ENCODE results near the gene TESMIN.

The TESMIN gene

GRCh38 chr11:68770781-68771180, 19.5 kb upstream of the TESMIN start:
- Mint-ChIP-seq H3K9me3 (no peaks in the 10 kb centered on the region), H3K36me3 (ENCODE audit: low read depth) (peaks cover 5% of the 10 kb centered on the region), H3K4me3 (no peak overlapping the region), H3K27ac (no peak overlapping the region), H3K27me3 (ENCODE audit: low read depth) (no peaks in the 10 kb centered on the region), H3K4me1 (ENCODE audit: low read depth) (no peaks in the 10 kb centered on the region)

- Mint-ChIP-seq H3K27ac (no peak overlapping the region), H3K36me3 (ENCODE audit: low read depth) (no peaks in the 10 kb centered on the region), H3K27me3 (ENCODE audit: low read depth) (no peaks in the 10 kb centered on the region)
Observed at GRCh38 chr11:68767672-68768071, 16.4 kb upstream of the TESMIN start.

GRCh38 chr11:68766786-68767185, 15.5 kb upstream of the TESMIN start:
- H3K36me3 Mint-ChIP-seq (ENCODE audit: low read depth): no peaks in the 10 kb centered on the region
- no peaks in the 10 kb centered on the region for H3K27me3 Mint-ChIP-seq (ENCODE audit: low read depth)
- H3K4me3 Mint-ChIP-seq: no peak overlapping the region
- H3K27ac Mint-ChIP-seq: no peak overlapping the region
- H3K9me3 Mint-ChIP-seq: no peaks in the 10 kb centered on the region
- H3K4me1 Mint-ChIP-seq (ENCODE audit: low read depth): peaks cover 3% of the 10 kb centered on the region

More at GRCh38 chr11:68767672-68768071, 16.4 kb upstream of the TESMIN start:
- Mint-ChIP-seq H3K4me3 (no peak overlapping the region), H3K9me3 (no peaks in the 10 kb centered on the region), H3K4me1 (ENCODE audit: low read depth) (peaks cover 3% of the 10 kb centered on the region)

- peaks cover 5% of the 10 kb centered on the region for H3K36me3 Mint-ChIP-seq (ENCODE audit: low read depth)
- no peaks in the 10 kb centered on the region for H3K9me3 Mint-ChIP-seq
- H3K4me1 Mint-ChIP-seq (ENCODE audit: low read depth): peaks cover 3% of the 10 kb centered on the region
- H3K27ac Mint-ChIP-seq: no peak overlapping the region
- H3K27me3 Mint-ChIP-seq (ENCODE audit: low read depth): no peaks in the 10 kb centered on the region
- H3K4me3 Mint-ChIP-seq: no peak overlapping the region
Observed at GRCh38 chr11:68764746-68765145, 13.4 kb upstream of the TESMIN start.

GRCh38 chr11:68763926-68764657, 12.8 kb upstream of the TESMIN start:
- Mint-ChIP-seq H3K27me3 (ENCODE audit: low read depth) (no peaks in the 10 kb centered on the region), H3K36me3 (ENCODE audit: low read depth) (peaks cover 5% of the 10 kb centered on the region), H3K27ac (no peak overlapping the region), H3K9me3 (no peaks in the 10 kb centered on the region), H3K4me3 (no peak overlapping the region), H3K4me1 (ENCODE audit: low read depth) (peaks cover 3% of the 10 kb centered on the region)

GRCh38 chr11:68763181-68763721, 11.9 kb upstream of the TESMIN start:
- Mint-ChIP-seq H3K27ac (no peak overlapping the region), H3K36me3 (ENCODE audit: low read depth) (peaks cover 5% of the 10 kb centered on the region), H3K27me3 (ENCODE audit: low read depth) (no peaks in the 10 kb centered on the region), H3K4me3 (no peak overlapping the region), H3K4me1 (ENCODE audit: low read depth) (peaks cover 3% of the 10 kb centered on the region), H3K9me3 (no peaks in the 10 kb centered on the region)

- no peak overlapping the region for H3K27ac Mint-ChIP-seq
- no peak overlapping the region for H3K4me3 Mint-ChIP-seq
- no peaks in the 10 kb centered on the region for H3K9me3 Mint-ChIP-seq
Observed at GRCh38 chr11:68762481-68762880, 11.2 kb upstream of the TESMIN start.

GRCh38 chr11:68761801-68762200, 10.5 kb upstream of the TESMIN start:
- Mint-ChIP-seq H3K27me3 (ENCODE audit: low read depth) (no peaks in the 10 kb centered on the region), H3K36me3 (ENCODE audit: low read depth) (peaks cover 10% of the 10 kb centered on the region), H3K9me3 (no peaks in the 10 kb centered on the region), H3K4me1 (ENCODE audit: low read depth) (peaks cover 3% of the 10 kb centered on the region), H3K27ac (no peak overlapping the region), H3K4me3 (no peak overlapping the region)

More at GRCh38 chr11:68762481-68762880, 11.2 kb upstream of the TESMIN start:
- Mint-ChIP-seq H3K27me3 (ENCODE audit: low read depth) (no peaks in the 10 kb centered on the region), H3K4me1 (ENCODE audit: low read depth) (peaks cover 3% of the 10 kb centered on the region), H3K36me3 (ENCODE audit: low read depth) (peaks cover 5% of the 10 kb centered on the region)

GRCh38 chr11:68759991-68760390, 8.7 kb upstream of the TESMIN start:
- Mint-ChIP-seq H3K4me3 (no peak overlapping the region), H3K9me3 (no peaks in the 10 kb centered on the region), H3K4me1 (ENCODE audit: low read depth) (peaks cover 3% of the 10 kb centered on the region), H3K36me3 (ENCODE audit: low read depth) (peaks cover 14% of the 10 kb centered on the region), H3K27ac (no peak overlapping the region), H3K27me3 (ENCODE audit: low read depth) (no peaks in the 10 kb centered on the region)

GRCh38 chr11:68757711-68758110, 6.4 kb upstream of the TESMIN start:
- H3K27ac Mint-ChIP-seq: no peak overlapping the region
- H3K36me3 Mint-ChIP-seq (ENCODE audit: low read depth): peaks cover 16% of the 10 kb centered on the region
- no peaks in the 10 kb centered on the region for H3K27me3 Mint-ChIP-seq (ENCODE audit: low read depth)
- H3K4me3 Mint-ChIP-seq: no peak overlapping the region
- no peaks in the 10 kb centered on the region for H3K9me3 Mint-ChIP-seq
- no peaks in the 10 kb centered on the region for H3K4me1 Mint-ChIP-seq (ENCODE audit: low read depth)

GRCh38 chr11:68756171-68756766, 4.9 kb upstream of the TESMIN start:
- H3K9me3 Mint-ChIP-seq: no peaks in the 10 kb centered on the region
- H3K27me3 Mint-ChIP-seq (ENCODE audit: low read depth): no peaks in the 10 kb centered on the region
- H3K4me3 Mint-ChIP-seq: no peak overlapping the region
- H3K27ac Mint-ChIP-seq: no peak overlapping the region
- peaks cover 13% of the 10 kb centered on the region for H3K36me3 Mint-ChIP-seq (ENCODE audit: low read depth)
- H3K4me1 Mint-ChIP-seq (ENCODE audit: low read depth): peaks cover 4% of the 10 kb centered on the region

GRCh38 chr11:68753300-68753699, 2.0 kb upstream of the TESMIN start:
- Mint-ChIP-seq H3K27me3 (ENCODE audit: low read depth) (peaks cover 5% of the 10 kb centered on the region), H3K4me1 (ENCODE audit: low read depth) (peaks cover 6% of the 10 kb centered on the region), H3K4me3 (no peak overlapping the region), H3K9me3 (no peaks in the 10 kb centered on the region), H3K36me3 (ENCODE audit: low read depth) (peaks cover 11% of the 10 kb centered on the region), H3K27ac (no peak overlapping the region)

- Mint-ChIP-seq H3K27ac (no peak overlapping the region), H3K4me3 (no peak overlapping the region), H3K36me3 (ENCODE audit: low read depth) (peaks cover 2% of the 10 kb centered on the region), H3K27me3 (ENCODE audit: low read depth) (peaks cover 5% of the 10 kb centered on the region), H3K9me3 (no peaks in the 10 kb centered on the region), H3K4me1 (ENCODE audit: low read depth) (peaks cover 6% of the 10 kb centered on the region)
Observed at GRCh38 chr11:68751004-68751325, 355 bp downstream of the TESMIN start.

- H3K27me3 Mint-ChIP-seq (ENCODE audit: low read depth): peaks cover 5% of the 10 kb centered on the region
- peak overlapping the region; percentile 60 for H3K4me3 Mint-ChIP-seq
- peaks cover 6% of the 10 kb centered on the region for H3K4me1 Mint-ChIP-seq (ENCODE audit: low read depth)
- peak overlapping the region; percentile 33 for H3K27ac Mint-ChIP-seq
- H3K9me3 Mint-ChIP-seq: no peaks in the 10 kb centered on the region
- peaks cover 2% of the 10 kb centered on the region for H3K36me3 Mint-ChIP-seq (ENCODE audit: low read depth)
Observed at GRCh38 chr11:68750195-68751003, 921 bp downstream of the TESMIN start.

Data from T-helper 1 cell treated with Interleukin-12 subunit alpha and Interleukin-12 subunit beta and Interleukin-4 antibody, amounts not matched to agents 30 μg/mL and 1 μg/mL, for 36 hours (primary cell).